Measurements from ENCODE around the gene WIPF1.

The WIPF1 gene

GRCh38 chr2:174561972-174562370 lies 35.6 kb downstream of the WIPF1 start:
- no peak for TF ChIP-seq CTCF (IDR thresholded peaks at IDR 0.05; ENCODE audit: insufficient read depth, low read depth, low read length, missing control alignments)
- no peak overlapping the region for H3K4me3 ChIP-seq (ENCODE audit: low read length)
- DNase-seq (ENCODE audit: low read depth): no peak

GRCh38 chr2:174561283-174561971 lies 36.2 kb downstream of the WIPF1 start:
- no peak for DNase-seq (ENCODE audit: low read depth)
- TF ChIP-seq CTCF (IDR thresholded peaks at IDR 0.05; ENCODE audit: insufficient read depth, low read depth, low read length, missing control alignments): no peak
- no peak overlapping the region for H3K4me3 ChIP-seq (ENCODE audit: low read length)

- no peak overlapping the region for H3K4me3 ChIP-seq (ENCODE audit: low read length)
- DNase-seq (ENCODE audit: low read depth): no peak
- TF ChIP-seq CTCF (IDR thresholded peaks at IDR 0.05; ENCODE audit: insufficient read depth, low read depth, low read length, missing control alignments): no peak
Measured at GRCh38 chr2:174560737-174561136, 36.9 kb downstream of the WIPF1 start.

GRCh38 chr2:174555998-174556397 lies 41.6 kb downstream of the WIPF1 start:
- H3K4me3 ChIP-seq (ENCODE audit: low read length): no peak overlapping the region
- TF ChIP-seq CTCF (IDR thresholded peaks at IDR 0.05; ENCODE audit: insufficient read depth, low read depth, low read length, missing control alignments): no peak
- DNase-seq (ENCODE audit: low read depth): no peak

- DNase-seq (ENCODE audit: low read depth): no peak
- TF ChIP-seq CTCF (IDR thresholded peaks at IDR 0.05; ENCODE audit: insufficient read depth, low read depth, low read length, missing control alignments): no peak
- H3K4me3 ChIP-seq (ENCODE audit: low read length): no peak overlapping the region
Measured at GRCh38 chr2:174554529-174555150, 43.0 kb downstream of the WIPF1 start.

DNA sequence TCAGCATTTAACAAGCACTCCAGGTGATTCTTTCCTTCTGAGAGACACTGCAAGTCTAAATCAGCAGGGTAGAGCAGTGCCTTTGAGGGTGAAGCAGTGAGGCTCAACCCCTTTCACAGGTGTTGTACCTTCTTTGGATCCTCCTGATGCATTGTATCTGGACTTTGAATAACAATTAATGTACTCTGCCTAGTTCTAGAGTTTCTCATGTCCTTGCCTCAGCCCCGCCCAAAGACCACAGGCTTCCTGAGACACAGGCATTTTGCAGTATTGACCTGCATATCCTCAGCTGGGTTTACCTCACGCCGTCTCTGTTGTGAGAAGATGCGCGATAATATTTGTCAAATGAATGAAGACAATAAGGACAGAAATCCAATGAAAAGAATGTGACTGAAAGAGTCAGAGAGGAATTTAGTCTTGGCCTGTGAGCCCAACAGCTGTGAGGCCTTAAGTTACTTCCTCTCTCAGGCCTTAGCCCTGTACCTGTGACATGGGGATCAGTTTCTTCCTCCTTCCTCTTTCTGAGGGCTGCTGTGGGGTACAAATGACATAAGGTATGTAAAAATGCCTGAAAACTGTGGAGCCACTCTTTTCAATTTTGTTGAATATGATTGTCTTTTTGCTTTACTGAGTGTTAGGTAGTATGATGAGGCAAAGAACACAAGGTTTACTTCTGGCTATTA lies 43.7 kb downstream of the WIPF1 start:
- no peak for DNase-seq (ENCODE audit: low read depth)
- no peak for TF ChIP-seq CTCF (IDR thresholded peaks at IDR 0.05; ENCODE audit: insufficient read depth, low read depth, low read length, missing control alignments)
- H3K4me3 ChIP-seq (ENCODE audit: low read length): no peak overlapping the region
